ENCODE data around the gene GDF9.

DNA sequence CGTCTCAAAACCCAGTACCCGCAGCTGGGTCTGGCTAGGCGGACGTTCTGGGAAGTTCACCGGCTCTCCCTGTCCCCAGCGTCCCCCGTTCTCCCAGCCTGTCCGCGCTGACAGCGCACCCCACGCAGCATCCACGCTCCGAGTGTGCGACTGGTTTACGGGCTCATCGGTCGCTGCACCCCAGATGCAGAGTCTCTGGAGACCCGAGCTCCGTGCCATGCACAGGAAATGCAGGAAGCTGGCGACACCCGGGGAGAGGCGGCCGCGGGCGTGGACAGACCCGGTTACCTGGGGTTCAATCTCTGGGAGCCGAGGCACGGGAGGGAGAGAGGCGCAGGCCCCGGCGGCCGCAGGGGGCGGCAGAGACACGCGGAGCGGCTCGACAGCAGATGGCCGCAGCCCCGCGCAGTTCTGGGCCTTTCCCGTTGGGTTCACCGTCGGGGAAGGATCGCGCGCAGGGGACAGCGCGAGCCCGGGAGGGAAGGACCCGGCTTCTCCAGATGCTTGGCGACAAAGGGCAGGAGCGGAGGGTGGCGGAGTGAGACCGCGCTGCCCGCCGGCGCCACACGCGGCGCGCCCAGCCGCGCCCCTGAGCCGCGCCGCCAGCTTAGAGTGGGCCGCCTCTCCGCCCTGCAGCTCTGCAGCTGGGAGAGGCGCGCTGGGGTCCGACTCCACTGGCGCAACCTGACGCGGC is 36.4 kb downstream of the GDF9 start:
- peak in 1 of 3 donors; percentile 48 for TF ChIP-seq POLR2A (IDR thresholded peaks at IDR 0.05)
- TF ChIP-seq, protein P1, sequence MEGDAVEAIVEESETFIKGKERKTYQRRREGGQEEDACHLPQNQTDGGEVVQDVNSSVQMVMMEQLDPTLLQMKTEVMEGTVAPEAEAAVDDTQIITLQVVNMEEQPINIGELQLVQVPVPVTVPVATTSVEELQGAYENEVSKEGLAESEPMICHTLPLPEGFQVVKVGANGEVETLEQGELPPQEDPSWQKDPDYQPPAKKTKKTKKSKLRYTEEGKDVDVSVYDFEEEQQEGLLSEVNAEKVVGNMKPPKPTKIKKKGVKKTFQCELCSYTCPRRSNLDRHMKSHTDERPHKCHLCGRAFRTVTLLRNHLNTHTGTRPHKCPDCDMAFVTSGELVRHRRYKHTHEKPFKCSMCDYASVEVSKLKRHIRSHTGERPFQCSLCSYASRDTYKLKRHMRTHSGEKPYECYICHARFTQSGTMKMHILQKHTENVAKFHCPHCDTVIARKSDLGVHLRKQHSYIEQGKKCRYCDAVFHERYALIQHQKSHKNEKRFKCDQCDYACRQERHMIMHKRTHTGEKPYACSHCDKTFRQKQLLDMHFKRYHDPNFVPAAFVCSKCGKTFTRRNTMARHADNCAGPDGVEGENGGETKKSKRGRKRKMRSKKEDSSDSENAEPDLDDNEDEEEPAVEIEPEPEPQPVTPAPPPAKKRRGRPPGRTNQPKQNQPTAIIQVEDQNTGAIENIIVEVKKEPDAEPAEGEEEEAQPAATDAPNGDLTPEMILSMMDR (IDR thresholded peaks at IDR 0.05), result peak; percentile 90 to 94 (median 93)
